Urinary bladder (tissue), 4 donors: ENCODE data around the gene ACTN3. TPM values are rescaled to one million over a fixed set of nuclear protein-coding genes. Genes with fewer than 3 reads are reported as not detected.
"Not testable (repeated sequence)": the region's sequence is repeated elsewhere in the genome, so short reads cannot be mapped to it uniquely, and the experiment has no call there.

ENCODE experiments used
- DNase-seq: peaks from one replicate; pipeline ENCODE4 v3.0.0-alpha.2; 2015; ENCODE audit errors: extremely low spot score
- H3K27ac ChIP-seq: one replicate; pipeline ENCODE4 v1.5.1; 2013; ENCODE audit warnings: low read depth, mild to moderate bottlenecking, moderate library complexity
- H3K36me3 ChIP-seq: one replicate; pipeline ENCODE4 v1.6.1; 2013; ENCODE audit warnings: mild to moderate bottlenecking, moderate library complexity; ENCODE audit not compliant: insufficient read depth
- H3K4me1 ChIP-seq: one replicate; pipeline ENCODE4 v1.6.1; 2013; ENCODE audit warnings: mild to moderate bottlenecking, moderate library complexity; ENCODE audit not compliant: insufficient read depth
- H3K4me3 ChIP-seq: one replicate; pipeline ENCODE4 v1.5.1; 2013; ENCODE audit warnings: low read depth, low read length
- WGBS: extraction: QIAGEN DNeasy Blood & Tissue Kit; methylation state at CpG from one replicate; pipeline ENCODE4 v1.1.7; 2013; 5-methylcytosine and 5-hydroxymethylcytosine counted together
- polyA plus RNA-seq: library from polyadenylated mRNA; stranded (reverse); fragments of 200-250 nt; gene quantifications from one replicate; pipeline ENCODE4 v1.2.3, GENCODE V29; 2013
- total RNA-seq: library from RNA; depleted of rRNA; stranded (reverse); fragments of >200 nt; gene quantifications from one replicate; pipeline ENCODE4 v1.2.3, GENCODE V29; 2014
- donor health status: healthy with polysubstance abuse.
- donor health status: healthy.

ACTN3 gene
- total and polyA plus RNA-seq, 2 donors = 0.18 TPM; not detected in 1

- Histone ChIP-seq H3K36me3 (peaks cover 3% of the 10 kb centered on the region), H3K4me1 (no peaks in the 10 kb centered on the region), H3K27ac (no peak overlapping the region), H3K4me3 (no peak overlapping the region)
- no peak for DNase-seq
- 82% methylated on average over 6 of the region's 6 CpGs for WGBS
These were observed 13.9 kb upstream of the ACTN3 start for GRCh38 chr11:66532784-66533183.

GRCh38 chr11:66539170-66539869, 7.4 kb upstream of the ACTN3 start:
- WGBS = 75% methylated on average over 16 of the region's 16 CpGs
- no peaks in the 10 kb centered on the region for H3K4me1 ChIP-seq
- H3K4me3 ChIP-seq = no peak overlapping the region
- H3K36me3 ChIP-seq = peaks cover 3% of the 10 kb centered on the region
- no peak for DNase-seq
- no peak overlapping the region for H3K27ac ChIP-seq

DNA sequence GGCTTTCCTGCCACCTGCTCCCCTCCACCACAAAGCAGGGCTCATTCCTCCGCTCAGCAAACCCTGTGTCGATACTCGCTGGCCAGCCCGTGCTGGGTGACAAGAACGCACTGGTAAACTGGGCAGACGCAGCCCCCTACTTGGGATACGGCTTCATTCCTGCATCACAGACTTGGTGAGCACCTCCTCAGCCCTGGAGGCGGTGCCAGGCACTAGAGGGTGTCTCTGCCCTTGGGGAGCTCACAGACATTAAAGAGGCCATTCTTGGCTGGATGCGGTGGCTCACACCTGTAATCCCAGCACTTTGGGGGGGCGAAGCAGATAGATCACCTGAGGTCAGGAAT, 6.9 kb upstream of the ACTN3 start:
- Histone ChIP-seq H3K27ac (no peak overlapping the region), H3K4me1 (no peaks in the 10 kb centered on the region), H3K4me3 (no peak overlapping the region), H3K36me3 (peaks cover 3% of the 10 kb centered on the region)
- DNase-seq = no peak
- WGBS = 86% methylated on average over 10 of the region's 10 CpGs

GRCh38 chr11:66540598-66540997, 6.1 kb upstream of the ACTN3 start:
- not testable (repeated sequence) for DNase-seq, H3K4me3 ChIP-seq, H3K4me1 ChIP-seq, H3K36me3 ChIP-seq, H3K27ac ChIP-seq
- WGBS = 89% methylated on average over 8 of the region's 8 CpGs

DNA sequence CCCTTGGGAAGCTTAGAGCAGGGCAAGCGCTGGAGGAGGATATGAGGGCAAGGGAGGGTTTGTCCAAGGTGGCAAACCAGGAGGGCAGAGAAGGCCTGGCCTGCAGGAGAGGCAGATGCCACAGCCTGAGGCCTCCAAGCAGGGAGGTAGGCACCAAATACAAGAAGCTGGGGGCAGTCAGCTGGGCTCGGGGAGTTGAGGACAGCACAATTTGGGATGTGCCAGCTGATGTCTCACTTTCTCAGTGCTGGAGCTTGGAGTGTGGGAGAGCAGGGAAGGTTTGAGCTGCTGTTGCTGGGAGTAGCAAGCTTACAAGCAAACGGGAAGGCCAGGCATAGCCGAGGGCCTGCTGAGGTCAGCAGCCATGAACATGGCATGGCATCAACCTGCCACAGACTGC, 4.8 kb upstream of the ACTN3 start:
- Histone ChIP-seq H3K36me3 (peaks cover 3% of the 10 kb centered on the region), H3K27ac (no peak overlapping the region), H3K4me1 (no peaks in the 10 kb centered on the region), H3K4me3 (no peak overlapping the region)
- DNase-seq = no peak
- WGBS = 80% methylated on average over 4 of the region's 4 CpGs

- Histone ChIP-seq H3K27ac (no peak overlapping the region), H3K4me3 (no peak overlapping the region), H3K36me3 (peaks cover 3% of the 10 kb centered on the region), H3K4me1 (no peaks in the 10 kb centered on the region)
- no peak for DNase-seq
- 78% methylated on average over 10 of the region's 10 CpGs for WGBS
These were observed 4.3 kb upstream of the ACTN3 start for GRCh38 chr11:66542362-66542761.

GRCh38 chr11:66543263-66544107, 3.2 kb upstream of the ACTN3 start:
- peaks cover 3% of the 10 kb centered on the region for H3K36me3 ChIP-seq
- H3K4me1 ChIP-seq = no peaks in the 10 kb centered on the region
- WGBS = 26% methylated on average over 26 of the region's 26 CpGs
- DNase-seq = peak; percentile 7
- H3K27ac ChIP-seq = no peak overlapping the region
- no peak overlapping the region for H3K4me3 ChIP-seq

DNA sequence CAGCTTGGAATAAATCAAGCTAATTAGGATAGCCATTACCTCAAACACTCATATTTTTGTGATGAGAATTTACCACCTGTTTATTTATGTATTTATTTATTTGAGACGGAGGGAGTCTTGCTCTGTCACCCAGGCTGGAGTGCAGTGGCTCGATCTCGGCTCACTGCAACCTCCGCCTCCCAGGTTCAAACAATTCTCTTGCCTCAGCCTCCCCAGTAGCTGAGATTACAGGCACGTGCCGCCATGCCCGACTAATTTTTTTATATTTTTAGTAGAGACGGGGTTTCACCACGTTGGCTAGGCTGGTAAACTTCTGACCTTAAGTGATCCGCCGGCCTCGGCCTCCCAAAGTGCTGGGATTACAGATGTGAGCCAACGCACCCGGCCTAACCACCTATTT, 1.8 kb upstream of the ACTN3 start:
- not testable (repeated sequence) for H3K36me3 ChIP-seq, DNase-seq, H3K4me1 ChIP-seq, H3K27ac ChIP-seq, H3K4me3 ChIP-seq
- 79% methylated on average over 14 of the region's 14 CpGs for WGBS

- peak within 1 kb of the TSS; percentile 86 for H3K4me3 ChIP-seq
- WGBS = under 1% methylated on average over 71 of the region's 71 CpGs
- H3K27ac ChIP-seq = no peak within 1 kb of the TSS
- DNase-seq = peak; percentile 78
- H3K36me3 ChIP-seq = peaks cover 3% of the 10 kb centered on the region
- H3K4me1 ChIP-seq = no peaks in the 10 kb centered on the region
These were observed 869 bp upstream of the ACTN3 start, which contains the start of gene ZDHHC24 for GRCh38 chr11:66545701-66546367. Gene ZDHHC24 (minus strand): TSS chr11:66546048. CDS start chr11:66546003, 45 bp downstream.

GRCh38 chr11:66546966-66547661, 411 bp downstream of the ACTN3 start:
- H3K27ac ChIP-seq = no peak overlapping the region
- no peak overlapping the region for H3K4me3 ChIP-seq
- DNase-seq = no peak
- no peaks in the 10 kb centered on the region for H3K4me1 ChIP-seq
- WGBS = 25% methylated on average over 18 of the region's 18 CpGs
- peaks cover 3% of the 10 kb centered on the region for H3K36me3 ChIP-seq

DNA sequence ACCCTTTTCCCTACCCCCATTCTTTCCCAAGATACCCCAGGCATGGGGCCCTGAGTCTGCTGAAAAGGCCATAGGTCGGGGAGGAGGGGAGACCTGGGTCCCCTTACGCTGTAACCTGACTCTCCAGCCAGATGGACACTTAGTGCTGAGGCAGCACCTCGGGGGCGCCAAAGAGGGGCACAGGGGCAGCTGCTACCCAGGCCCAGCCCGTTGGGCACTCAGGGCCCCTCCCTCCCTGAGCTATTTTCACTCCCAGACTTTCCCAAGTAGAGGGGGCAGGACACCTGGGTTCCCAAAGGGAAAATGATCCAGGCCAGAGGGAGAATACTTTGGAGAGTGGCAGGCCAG, 933 bp downstream of the ACTN3 start:
- Histone ChIP-seq H3K27ac (no peak overlapping the region), H3K36me3 (peaks cover 3% of the 10 kb centered on the region), H3K4me3 (no peak overlapping the region), H3K4me1 (no peaks in the 10 kb centered on the region)
- WGBS = 39% methylated on average over 5 of the region's 5 CpGs
- no peak for DNase-seq

DNA sequence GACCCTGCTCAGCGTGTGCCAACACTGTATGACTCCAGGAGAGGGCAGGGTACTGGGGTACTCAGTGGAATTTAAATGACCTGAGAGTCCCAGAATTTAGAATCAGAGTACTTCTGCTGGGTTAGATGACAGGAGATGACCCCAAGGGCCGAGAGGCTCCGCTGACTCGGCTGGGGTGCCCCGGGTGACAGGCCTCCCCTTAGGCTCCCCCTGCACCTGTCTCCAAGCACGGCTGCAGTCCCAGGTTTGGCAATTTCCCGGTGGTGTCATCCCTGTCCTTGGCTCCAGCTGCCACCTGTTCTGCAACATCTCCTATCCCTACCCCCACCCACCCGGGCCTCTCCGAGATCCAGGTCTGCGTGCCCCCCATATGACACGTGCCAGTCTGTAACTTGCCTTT, 1.3 kb downstream of the ACTN3 start:
- no peak for DNase-seq
- Histone ChIP-seq H3K36me3 (peaks cover 3% of the 10 kb centered on the region), H3K27ac (no peak overlapping the region), H3K4me1 (no peaks in the 10 kb centered on the region), H3K4me3 (no peak overlapping the region)
- WGBS = 43% methylated on average over 11 of the region's 11 CpGs

GRCh38 chr11:66548774-66549630, 2.3 kb downstream of the ACTN3 start:
- Histone ChIP-seq H3K27ac (no peak overlapping the region), H3K36me3 (no peaks in the 10 kb centered on the region), H3K4me1 (no peaks in the 10 kb centered on the region), H3K4me3 (no peak overlapping the region)
- 51% methylated on average over 16 of the region's 16 CpGs for WGBS
- no peak for DNase-seq
